GM12878 (cell line): ENCODE results near the gene GRM6. TPM values are rescaled to one million over a fixed set of nuclear protein-coding genes. Genes with fewer than 3 reads are reported as not detected.

Source experiments
- ATAC-seq: fragments of 200-7000 bp; cut with Tn5 transposase; 3 replicates; pipeline ENCODE4 v1.9.1; 2020; ENCODE audit warnings: mild to moderate bottlenecking, moderate library complexity
- BruUV-seq: library from RNA; stranded (reverse); fragments of 400-500 nt; replicated peaks from 2 replicates; lab custom pipeline; 2021; lab: Mats Ljungman, UMichigan
- CTCF ChIA-PET: fragments of 300-600 bp; sonication (Branson Sonifier 250); formaldehyde crosslinking; extraction: SDS; loops from one replicate; lab custom pipeline; 2021; ENCODE audit warnings: inconsistent platforms; lab: Yijun Ruan, JAX
- POLR2A ChIA-PET: fragments of 350-600 bp; formaldehyde crosslinking; extraction: SDS; loops from one replicate; lab custom pipeline; 2021; ENCODE audit warnings: inconsistent platforms; lab: Charles Lee
- RAD21 ChIA-PET: fragments of 300-600 bp; sonication (Branson Sonifier 250); formaldehyde crosslinking; loops from one replicate; lab custom pipeline; 2023; ENCODE audit warnings: antibody characterized with exemption; ENCODE audit not compliant: unreplicated experiment; lab: Charles Lee
- SMC1A ChIA-PET: fragments of 300-600 bp; sonication (Branson Sonifier 250); formaldehyde crosslinking; loops from one replicate; lab custom pipeline; 2023; ENCODE audit not compliant: unreplicated experiment, uncharacterized antibody; lab: Charles Lee
- DNase-seq: peaks from one replicate; pipeline ENCODE4 v3.0.0-alpha.2; 2011; ENCODE audit warnings: low read depth, low spot score
- FAIRE-seq: peaks from 3 replicates; lab custom pipeline; 2011; peaks lifted over from hg19 to GRCh38; lab: Jason Lieb, UNC
- H2AFZ ChIP-seq: 2 replicates; pipeline ENCODE4 v1.6.0; 2011; ENCODE audit warnings: low read depth, low read length, control low read depth; ENCODE audit not compliant: control insufficient read depth
- H3K27ac ChIP-seq: 2 replicates; pipeline ENCODE4 v1.5.1; 2011; ENCODE audit warnings: control low read depth; ENCODE audit not compliant: control insufficient read depth, insufficient read depth
- H3K27me3 ChIP-seq, 2 experiments: replicated peaks in 1 of 2; 2 replicates each; pipeline versions ENCODE4 v1.6.0 to v1.6.1; 2011; ENCODE audit warnings: low read length in 1 of 2; ENCODE audit not compliant: control insufficient read depth in 2 of 2, insufficient read depth in 2 of 2
- H3K36me3 ChIP-seq, 2 experiments: 2 replicates each; pipeline ENCODE4 v1.5.1; 2011; ENCODE audit warnings: low read length in 1 of 2; ENCODE audit not compliant: control insufficient read depth in 2 of 2, insufficient read depth in 2 of 2
- H3K4me1 ChIP-seq: 2 replicates; pipeline ENCODE4 v1.6.1; 2011; ENCODE audit warnings: mild to moderate bottlenecking, low read length, moderate library complexity, mixed read lengths; ENCODE audit not compliant: control insufficient read depth, insufficient read depth
- H3K4me2 ChIP-seq: 2 replicates; pipeline ENCODE4 v1.6.0; 2011; ENCODE audit warnings: control low read depth; ENCODE audit not compliant: control insufficient read depth, insufficient read depth
- H3K4me3 ChIP-seq: fragments of 200-600 bp; sonication (generic); 2 replicates; pipeline ENCODE4 v1.5.1; 2016
- H3K79me2 ChIP-seq: 2 replicates; pipeline ENCODE4 v1.6.0; 2011; ENCODE audit warnings: low read length; ENCODE audit not compliant: control insufficient read depth, insufficient read depth
- H3K9ac ChIP-seq: 2 replicates; pipeline ENCODE4 v1.8.0; 2011; ENCODE audit warnings: low read length, control low read depth, mixed read lengths; ENCODE audit not compliant: control insufficient read depth, insufficient read depth
- H3K9me3 ChIP-seq: replicated peaks from 3 replicates; pipeline ENCODE4 v1.5.1; 2011; ENCODE audit warnings: mild to moderate bottlenecking, low read length; ENCODE audit not compliant: control insufficient read depth, insufficient read depth
- H4K20me1 ChIP-seq: 2 replicates; pipeline ENCODE4 v1.6.0; 2011; ENCODE audit not compliant: control insufficient read depth, insufficient read depth
- BHLHE40 ChIP-seq, 2 experiments: fragments of 450-650 bp in 1 of 2; IDR thresholded peaks; 2 replicates each; pipeline ENCODE4 v1.6.1; 2011 to 2017; ENCODE audit warnings: low read depth in 2 of 2, borderline replicate concordance in 1 of 2, improper control_type of control experiment in 1 of 2, low read length in 1 of 2, mild to moderate bottlenecking in 1 of 2
- CREM ChIP-seq: IDR thresholded peaks from 2 replicates; pipeline ENCODE4 v1.6.1; 2014; ENCODE audit warnings: antibody characterized with exemption, low read depth
- FOS ChIP-seq: IDR thresholded peaks from 3 replicates; pipeline ENCODE4 v1.6.1; 2011; ENCODE audit warnings: borderline replicate concordance; ENCODE audit not compliant: insufficient read length; ENCODE audit errors: extremely low read depth
- KAT2A ChIP-seq: conservative IDR thresholded peaks from 2 replicates; pipeline ENCODE4 v1.6.1; 2011; ENCODE audit warnings: low read depth, low read length; ENCODE audit not compliant: control insufficient read depth
- MEF2A ChIP-seq: IDR thresholded peaks from 2 replicates; pipeline ENCODE4 v1.6.1; 2011; ENCODE audit warnings: low read depth, mild to moderate bottlenecking, low read length, moderate library complexity; ENCODE audit not compliant: insufficient read depth
- MTA2 ChIP-seq: fragments of 450-650 bp; IDR thresholded peaks from 2 replicates; pipeline ENCODE4 v1.6.1; 2016; ENCODE audit warnings: low read depth, mild to moderate bottlenecking, moderate library complexity
- NFYB ChIP-seq: IDR thresholded peaks from 2 replicates; pipeline ENCODE4 v1.6.1; 2011; ENCODE audit warnings: low read depth, mild to moderate bottlenecking, low read length, improper control_type of control experiment, moderate library complexity; ENCODE audit not compliant: insufficient read depth
- POLR2A ChIP-seq: IDR thresholded peaks from 2 replicates; pipeline ENCODE4 v1.6.1; 2011; ENCODE audit warnings: low read depth, mild to moderate bottlenecking, low read length
- RB1 ChIP-seq: fragments of 450-650 bp; formaldehyde crosslinking; IDR thresholded peaks from 2 replicates; pipeline ENCODE4 v1.6.1; 2017; ENCODE audit warnings: mild to moderate bottlenecking, borderline replicate concordance
- SUZ12 ChIP-seq: fragments of 200-600 bp; sonication (generic); IDR thresholded peaks from one replicate; pipeline ENCODE4 v1.6.1; 2018; ENCODE audit warnings: antibody characterized with exemption, mild to moderate bottlenecking; ENCODE audit not compliant: unreplicated experiment
- TBL1XR1 ChIP-seq: IDR thresholded peaks from 2 replicates; pipeline ENCODE4 v1.6.1; 2012; ENCODE audit warnings: low read depth, low read length, improper control_type of control experiment
- TCF12 ChIP-seq: IDR thresholded peaks from 2 replicates; pipeline ENCODE4 v1.6.1; 2011; ENCODE audit warnings: low read depth, mild to moderate bottlenecking, low read length
- ZZZ3 ChIP-seq: IDR thresholded peaks from 2 replicates; pipeline ENCODE4 v1.6.1; 2011; ENCODE audit warnings: low read depth; ENCODE audit not compliant: control insufficient read depth, insufficient read length
- WGBS: methylation state at CpG from one replicate; pipeline ENCODE4 v1.1.6; 2016; ENCODE audit warnings: low lambda C conversion rate; ENCODE audit not compliant: insufficient replicate concordance, insufficient coverage; ENCODE audit errors: missing lambda C conversion rate; 5-methylcytosine and 5-hydroxymethylcytosine counted together
- in situ Hi-C: fragments of 300-500 bp; cut with MboI; formaldehyde crosslinking; loops from 9 replicates; pipeline ENCODE4 v1.14.3; 2018; ENCODE audit warnings: mixed read lengths
- intact Hi-C: fragments of 100-400 bp; cut with micrococcal nuclease; formaldehyde crosslinking; loops from one replicate; pipeline ENCODE4 v1.14.2; 2022; ENCODE audit not compliant: unreplicated experiment
- polyA plus RNA-seq, 11 experiments: library from polyadenylated mRNA; depleted of rRNA in 4 of 11; unstranded in 6 of 11; stranded (reverse) in 5 of 11; fragments of >200 nt; fragmentation: Nextera tagmentation in 4 of 11; fragmentation: Illumina TruSeq in 1 of 11; extraction: Ambion mirVana in 4 of 11; extraction: Trizol in 1 of 11; gene quantifications; 1 replicate in 1 of 11; 2 replicates in 10 of 11; pipeline versions ENCODE4 v1.2.1 to v1.2.3, GENCODE V29; 2011 to 2016; ENCODE audit warnings: inconsistent platforms in 2 of 11, missing spikeins in 2 of 11, low read depth in 1 of 11
- total RNA-seq, 4 experiments: library from RNA; depleted of rRNA in 3 of 4; stranded (reverse); fragments of >200 nt in 3 of 4; fragmentation: Illumina TruSeq in 1 of 4; extraction: Trizol in 1 of 4; gene quantifications; 2 replicates each; pipeline versions ENCODE4 v1.2.1 to v1.2.3, GENCODE V29; 2013 to 2021
- TF ChIP-seq, protein P1 (sequence below): IDR thresholded peaks from 2 replicates; pipeline ENCODE4 v1.6.1; 2011; ENCODE audit warnings: mild to moderate bottlenecking, low read depth, low read length, moderate library complexity; ENCODE audit not compliant: insufficient replicate concordance
- TF ChIP-seq, protein P2 (sequence below): IDR thresholded peaks from 2 replicates; pipeline ENCODE4 v1.6.1; 2011; ENCODE audit warnings: low read depth, low read length, improper control_type of control experiment, borderline replicate concordance

GRM6 gene
- total and polyA plus RNA-seq, 10 of the 15 experiments (the other 5 are each of a cell fraction or from before 2014, with no cell fraction given), result not detected

DNA sequence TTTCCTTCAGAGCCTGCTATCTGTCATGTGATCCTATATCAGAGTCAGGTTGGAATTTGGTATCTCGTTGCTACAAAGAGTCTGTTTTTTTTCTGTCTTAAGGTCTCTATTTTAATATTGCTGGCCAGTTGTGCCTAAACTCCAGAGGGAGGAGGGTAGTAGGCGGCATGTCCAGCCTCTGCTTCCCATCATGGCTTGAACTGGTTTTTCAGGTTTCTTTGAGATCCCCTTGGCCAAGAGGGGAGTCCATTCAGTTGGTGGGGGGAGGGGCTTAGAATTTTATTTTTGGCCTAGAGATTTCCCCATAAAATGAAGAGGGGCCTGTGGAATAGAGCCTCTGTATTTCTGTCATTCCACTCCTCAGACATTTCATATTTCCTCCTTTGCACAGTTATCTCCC is 49.6 kb upstream of the GRM6 start:
- no peak overlapping the region for H3K27ac ChIP-seq
- SMC1A ChIA-PET, result no interaction called here
- in situ Hi-C loops, result no loop called here
- no peak overlapping the region for H3K9ac ChIP-seq
- TF ChIP-seq TBL1XR1 (no peak), FOS (no peak), RB1 (no peak), MTA2 (no peak), CREM (no peak), SUZ12 (no peak), MEF2A (no peak), KAT2A (no peak), POLR2A (no peak), TCF12 (no peak), ZZZ3 (no peak), BHLHE40 (IDR thresholded peaks at IDR 0.05; ENCODE audit: borderline replicate concordance in 1 of 2, low read depth in 2 of 2, low read length in 1 of 2) (no peak), NFYB (no peak)
- TF ChIP-seq, protein P1, sequence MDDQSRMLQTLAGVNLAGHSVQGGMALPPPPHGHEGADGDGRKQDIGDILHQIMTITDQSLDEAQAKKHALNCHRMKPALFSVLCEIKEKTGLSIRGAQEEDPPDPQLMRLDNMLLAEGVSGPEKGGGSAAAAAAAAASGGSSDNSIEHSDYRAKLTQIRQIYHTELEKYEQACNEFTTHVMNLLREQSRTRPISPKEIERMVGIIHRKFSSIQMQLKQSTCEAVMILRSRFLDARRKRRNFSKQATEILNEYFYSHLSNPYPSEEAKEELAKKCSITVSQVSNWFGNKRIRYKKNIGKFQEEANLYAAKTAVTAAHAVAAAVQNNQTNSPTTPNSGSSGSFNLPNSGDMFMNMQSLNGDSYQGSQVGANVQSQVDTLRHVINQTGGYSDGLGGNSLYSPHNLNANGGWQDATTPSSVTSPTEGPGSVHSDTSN, result no peak
- TF ChIP-seq, protein P2, sequence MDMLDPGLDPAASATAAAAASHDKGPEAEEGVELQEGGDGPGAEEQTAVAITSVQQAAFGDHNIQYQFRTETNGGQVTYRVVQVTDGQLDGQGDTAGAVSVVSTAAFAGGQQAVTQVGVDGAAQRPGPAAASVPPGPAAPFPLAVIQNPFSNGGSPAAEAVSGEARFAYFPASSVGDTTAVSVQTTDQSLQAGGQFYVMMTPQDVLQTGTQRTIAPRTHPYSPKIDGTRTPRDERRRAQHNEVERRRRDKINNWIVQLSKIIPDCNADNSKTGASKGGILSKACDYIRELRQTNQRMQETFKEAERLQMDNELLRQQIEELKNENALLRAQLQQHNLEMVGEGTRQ, result no peak
- POLR2A ChIA-PET, result no interaction called here
- ATAC-seq (no peak), FAIRE-seq (no peak), DNase-seq (no peak)
- no peak overlapping the region for H3K4me3 ChIP-seq
- CTCF ChIA-PET, result no interaction called here
- H3K9me3 ChIP-seq, result no peaks in the 10 kb centered on the region
- no peaks in the 10 kb centered on the region for H4K20me1 ChIP-seq
- 15% methylated on average over 2 of the region's 2 CpGs for WGBS
- H3K36me3 ChIP-seq, result no peaks in the 10 kb centered on the region
- intact Hi-C loops, result no loop called here
- H3K27me3 ChIP-seq, result no peaks in the 10 kb centered on the region
- H3K4me2 ChIP-seq, result no peak overlapping the region
- H3K79me2 ChIP-seq, result no peaks in the 10 kb centered on the region
- no peaks in the 10 kb centered on the region for H3K4me1 ChIP-seq
- H2AFZ ChIP-seq, result no peak overlapping the region
- RAD21 ChIA-PET, result no interaction called here
- no TSS peak for BruUV-seq
